Left ventricle myocardium inferior (tissue), 1 donor: Measurements from ENCODE around the gene FGFR2. TPM values are rescaled to one million over a fixed set of nuclear protein-coding genes. Genes with fewer than 3 reads are reported as not detected.

ENCODE experiments used
- DNase-seq: peaks from one replicate; pipeline ENCODE4 v3.0.0-alpha.2; 2020
- H3K27ac ChIP-seq: fragments of 200-600 bp; replicated peaks from 2 replicates; pipeline ENCODE4 v1.8.0; 2021
- H3K27me3 ChIP-seq: fragments of 200-600 bp; 2 replicates; pipeline ENCODE4 v1.8.0; 2021; ENCODE audit warnings: low read depth
- H3K36me3 ChIP-seq: fragments of 200-600 bp; 2 replicates; pipeline ENCODE4 v1.8.0; 2021
- H3K4me1 ChIP-seq: fragments of 200-600 bp; 2 replicates; pipeline ENCODE4 v1.8.0; 2021
- H3K4me3 ChIP-seq: fragments of 200-600 bp; 2 replicates; pipeline ENCODE4 v1.8.0; 2021; ENCODE audit warnings: mild to moderate bottlenecking, moderate library complexity
- H3K9me3 ChIP-seq: fragments of 200-600 bp; replicated peaks from 2 replicates; pipeline ENCODE4 v1.8.0; 2021
- CTCF ChIP-seq: fragments of 200-600 bp; IDR thresholded peaks from 2 replicates; pipeline ENCODE4 v1.8.0; 2021; ENCODE audit warnings: antibody characterized with exemption, mild to moderate bottlenecking, borderline replicate concordance
- intact Hi-C: fragments of 100-400 bp; cut with micrococcal nuclease; formaldehyde crosslinking; loops from one replicate; pipeline ENCODE4 v1.11.0; 2022
- total RNA-seq: library from RNA; stranded (reverse); fragmentation: NEBNext Ultra II Directional; extraction: Animal tissue kit (Norgen Biotek cat#: 25700); gene quantifications from one replicate; pipeline ENCODE4 v1.2.1, GENCODE V29; 2021
- donor health status: DM: no; HTN: yes; CAD: no; lungs with severe emphysema.

Gene FGFR2
- total RNA-seq, 1 donor from 2014 or later: 0.36 TPM

GRCh38 chr10:121503587-121504051 is 94.6 kb downstream of the FGFR2 start:
- Histone ChIP-seq H3K27ac (no peak overlapping the region), H3K36me3 (no peaks in the 10 kb centered on the region), H3K27me3 (peaks cover 31% of the 10 kb centered on the region), H3K4me1 (no peaks in the 10 kb centered on the region), H3K4me3 (no peak overlapping the region), H3K9me3 (no peaks in the 10 kb centered on the region)
- TF ChIP-seq CTCF: no peak
- no peak for DNase-seq
- intact Hi-C loops: no loop called here

- Histone ChIP-seq H3K27me3 (peaks cover 31% of the 10 kb centered on the region), H3K4me1 (no peaks in the 10 kb centered on the region), H3K9me3 (no peaks in the 10 kb centered on the region), H3K4me3 (no peak overlapping the region), H3K27ac (no peak overlapping the region), H3K36me3 (no peaks in the 10 kb centered on the region)
- intact Hi-C loops: no loop called here
- no peak for DNase-seq
- no peak for TF ChIP-seq CTCF
Observed at GRCh38 chr10:121501796-121502195, 96.4 kb downstream of the FGFR2 start.

GRCh38 chr10:121500701-121501332 is 97.4 kb downstream of the FGFR2 start:
- Histone ChIP-seq H3K9me3 (no peaks in the 10 kb centered on the region), H3K27me3 (peaks cover 31% of the 10 kb centered on the region), H3K27ac (no peak overlapping the region), H3K36me3 (no peaks in the 10 kb centered on the region), H3K4me3 (no peak overlapping the region), H3K4me1 (no peaks in the 10 kb centered on the region)
- intact Hi-C loops: no loop called here
- no peak for TF ChIP-seq CTCF
- DNase-seq: no peak

DNA sequence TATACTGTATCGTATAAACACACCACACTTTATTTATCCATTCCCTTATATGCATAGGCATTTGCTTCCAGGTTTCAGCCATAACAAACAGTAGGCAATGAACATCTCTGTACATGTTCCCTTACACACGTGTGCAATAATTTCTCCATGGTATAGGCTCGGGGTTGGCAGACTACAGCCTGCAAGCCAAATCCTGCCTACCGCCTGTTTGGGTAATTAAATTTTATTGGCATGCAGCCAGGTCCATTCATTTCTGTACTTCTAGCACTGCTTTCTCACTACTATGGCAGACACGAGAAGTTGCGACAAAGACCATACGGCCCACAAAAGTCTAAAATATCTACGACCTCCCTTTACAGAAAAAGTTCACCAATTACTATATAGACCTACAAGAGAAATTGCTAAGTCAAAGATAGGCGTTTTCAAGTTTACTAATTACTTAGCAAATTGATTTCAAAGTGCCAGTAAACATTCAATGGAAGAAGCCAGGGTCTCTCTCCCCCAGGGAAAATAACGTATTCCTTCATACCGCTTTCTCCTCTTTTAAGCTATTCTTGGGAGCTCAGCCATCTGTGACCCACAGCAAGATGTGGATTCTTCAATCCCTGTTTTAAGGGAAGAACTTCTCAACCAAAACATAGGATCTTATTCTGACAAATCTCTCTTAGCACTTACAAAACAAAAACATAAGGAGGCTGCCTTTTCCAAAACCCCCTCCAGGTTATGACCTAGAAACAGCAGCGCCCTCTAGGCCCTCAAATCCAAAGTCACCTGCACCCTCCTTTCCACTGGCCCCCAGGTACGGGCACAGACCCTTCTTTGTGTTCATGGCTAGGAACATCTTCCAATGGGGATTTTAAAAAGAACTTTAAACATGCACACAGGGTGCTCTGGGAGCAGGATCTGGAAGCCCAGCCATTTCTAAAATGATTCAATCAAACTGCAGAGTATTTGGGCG is 100.5 kb downstream of the FGFR2 start:
- Histone ChIP-seq H3K9me3 (no peaks in the 10 kb centered on the region), H3K4me1 (no peaks in the 10 kb centered on the region), H3K4me3 (no peak overlapping the region), H3K36me3 (no peaks in the 10 kb centered on the region), H3K27ac (no peak overlapping the region), H3K27me3 (peaks cover 32% of the 10 kb centered on the region)
- DNase-seq: no peak
- intact Hi-C loops: no loop called here
- TF ChIP-seq CTCF: no peak

DNA sequence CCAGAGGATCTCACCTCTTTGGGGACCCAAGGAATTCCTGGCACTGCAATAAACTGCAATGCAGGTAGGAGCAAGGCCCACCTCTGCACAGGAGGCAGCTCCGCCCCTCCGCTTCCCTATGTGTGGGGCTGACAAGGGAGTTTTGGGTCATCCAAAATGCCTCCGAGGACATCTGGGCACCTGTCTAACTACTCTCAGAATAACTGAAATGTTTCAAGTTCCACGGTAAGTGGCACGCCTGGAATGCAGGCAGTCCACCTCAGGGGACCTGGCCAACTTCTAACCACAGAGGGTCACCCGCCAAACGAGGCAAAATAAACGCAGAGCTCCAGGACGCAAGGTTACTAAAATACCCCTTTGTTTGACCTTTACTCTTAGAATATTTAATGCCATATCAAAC is 102.5 kb downstream of the FGFR2 start:
- Histone ChIP-seq H3K9me3 (no peaks in the 10 kb centered on the region), H3K27ac (no peak overlapping the region), H3K27me3 (peaks cover 38% of the 10 kb centered on the region), H3K4me1 (no peaks in the 10 kb centered on the region), H3K36me3 (no peaks in the 10 kb centered on the region), H3K4me3 (no peak overlapping the region)
- no peak for TF ChIP-seq CTCF
- intact Hi-C loops: no loop called here
- no peak for DNase-seq
